Measurements from ENCODE around the gene TNN.

The TNN gene

DNA sequence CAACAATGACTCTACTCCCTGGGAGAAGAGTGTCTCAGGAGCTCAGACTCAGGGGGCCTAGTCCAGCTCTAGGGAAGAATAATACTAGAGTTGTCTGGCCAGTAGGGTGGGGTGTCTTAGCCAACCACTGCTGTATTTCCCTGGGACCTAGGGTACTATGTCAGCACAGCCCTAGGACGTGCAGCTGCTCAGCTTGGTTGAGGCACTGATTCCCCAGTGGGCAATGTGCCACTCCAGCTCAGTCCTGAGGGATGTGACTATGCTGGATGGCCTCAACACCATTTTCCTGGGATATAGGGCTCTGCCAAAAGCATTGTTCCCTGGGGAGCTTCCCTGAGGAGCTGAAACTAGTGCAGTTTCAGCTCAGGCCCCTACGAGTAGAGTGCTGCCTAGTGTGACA lies 47.4 kb downstream of the TNN start:
- DNase-seq, result no peak

- no peak for DNase-seq
Measured at GRCh38 chr1:175116210-175116798, 48.7 kb downstream of the TNN start.

- no peak for DNase-seq
Measured at GRCh38 chr1:175116903-175117302, 49.3 kb downstream of the TNN start.

- DNase-seq, result no peak
Measured at GRCh38 chr1:175118375-175119367, 51.0 kb downstream of the TNN start.

DNA sequence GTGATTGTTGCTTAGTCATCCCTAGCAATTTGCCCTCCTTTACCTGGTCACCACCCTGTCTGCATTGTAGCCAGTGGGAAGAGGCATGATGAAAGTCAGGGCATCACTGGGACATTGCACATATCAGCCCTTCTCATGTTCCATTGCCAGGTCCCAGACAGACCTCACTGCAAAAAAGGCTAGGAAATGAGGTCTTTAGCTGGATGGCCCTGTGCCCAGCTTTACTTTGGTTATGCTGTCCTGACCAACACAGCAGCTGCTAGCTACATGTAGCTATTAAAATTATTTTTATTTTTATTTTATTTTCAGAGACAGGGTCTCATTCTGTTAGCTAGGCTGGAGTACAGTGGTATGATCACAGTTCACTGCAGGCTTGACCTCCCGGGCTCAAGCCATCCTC lies 52.9 kb downstream of the TNN start:
- DNase-seq, result no peak

- no peak for DNase-seq
Measured at GRCh38 chr1:175124861-175125260, 57.2 kb downstream of the TNN start.

DNA sequence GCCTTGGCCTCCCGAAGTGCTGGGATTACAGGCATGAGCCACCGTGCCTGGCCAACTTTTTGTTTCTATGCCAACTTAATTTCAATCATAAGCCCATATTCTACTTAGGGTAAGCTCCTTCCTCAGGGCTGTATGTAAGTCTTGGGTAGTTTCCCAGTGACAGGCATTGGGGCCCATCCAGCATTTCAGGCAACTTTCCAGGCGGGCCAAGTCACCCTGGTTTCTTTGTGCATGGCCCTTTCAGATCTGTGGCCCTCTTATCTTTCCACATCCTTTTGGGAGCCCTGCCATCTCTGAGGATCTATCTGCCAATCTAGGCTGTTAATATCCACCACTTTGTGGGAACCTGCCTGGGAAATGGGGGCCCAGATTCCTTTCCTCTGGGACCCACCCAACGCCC lies 58.7 kb downstream of the TNN start:
- DNase-seq, result no peak

DNA sequence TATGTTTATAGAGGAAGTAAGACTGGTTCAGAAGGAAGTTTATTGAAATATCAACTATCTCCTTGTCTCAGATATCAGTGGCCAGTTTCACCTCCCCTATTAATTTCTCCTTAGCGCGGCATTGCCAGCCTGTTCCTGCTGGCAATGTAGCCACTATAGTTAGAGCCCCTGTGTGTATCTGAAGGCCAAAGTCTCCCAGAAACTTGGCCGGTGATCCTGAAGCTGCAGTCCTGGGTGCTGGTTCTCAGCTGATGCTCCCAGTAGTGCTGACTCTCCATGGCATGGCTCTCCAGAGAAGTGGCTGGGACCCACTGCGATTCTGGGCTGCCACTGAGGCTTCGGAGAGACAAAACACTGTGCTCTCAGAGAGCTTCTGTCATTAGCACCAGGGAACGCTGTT lies 59.9 kb downstream of the TNN start:
- DNase-seq, result no peak

DNA sequence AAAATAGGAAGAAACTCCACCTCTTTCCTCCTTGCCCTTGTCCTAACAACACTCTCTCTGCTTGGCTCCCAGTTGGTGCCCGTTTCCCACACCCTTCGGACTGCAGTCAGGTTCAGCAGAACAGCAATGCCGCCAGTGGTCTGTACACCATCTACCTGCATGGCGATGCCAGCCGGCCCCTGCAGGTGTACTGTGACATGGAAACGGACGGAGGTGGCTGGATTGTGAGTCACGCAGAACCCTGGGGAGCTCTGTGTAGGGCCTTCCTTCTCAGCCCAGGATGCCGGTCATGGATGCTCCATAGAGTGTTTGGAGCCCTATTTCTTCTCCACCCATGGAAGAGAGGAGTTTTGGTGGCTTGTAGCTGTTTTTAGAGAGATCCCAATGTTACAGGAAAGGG lies 60.9 kb downstream of the TNN start:
- no peak for DNase-seq

DNA sequence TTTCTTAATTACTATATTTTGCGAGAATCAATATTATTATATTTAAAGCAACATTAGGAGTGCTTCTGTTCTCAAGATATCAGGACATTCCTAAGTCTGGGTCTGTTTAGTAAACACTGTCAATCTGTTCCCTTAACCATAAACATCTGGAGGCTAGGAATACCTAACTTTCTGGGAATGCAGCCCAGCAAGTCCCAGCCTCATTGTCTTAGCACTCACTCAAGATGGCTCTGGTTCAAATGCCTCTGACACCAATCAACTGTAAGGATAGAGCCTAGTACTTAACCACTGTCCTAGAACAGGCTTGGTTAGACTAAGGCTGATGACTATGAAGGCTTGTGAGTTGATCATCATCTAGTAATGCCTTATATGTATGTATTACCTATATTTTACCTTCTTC lies 61.5 kb downstream of the TNN start:
- DNase-seq, result no peak

GRCh38 chr1:175129644-175129996 lies 62.0 kb downstream of the TNN start:
- DNase-seq, result no peak

DNA sequence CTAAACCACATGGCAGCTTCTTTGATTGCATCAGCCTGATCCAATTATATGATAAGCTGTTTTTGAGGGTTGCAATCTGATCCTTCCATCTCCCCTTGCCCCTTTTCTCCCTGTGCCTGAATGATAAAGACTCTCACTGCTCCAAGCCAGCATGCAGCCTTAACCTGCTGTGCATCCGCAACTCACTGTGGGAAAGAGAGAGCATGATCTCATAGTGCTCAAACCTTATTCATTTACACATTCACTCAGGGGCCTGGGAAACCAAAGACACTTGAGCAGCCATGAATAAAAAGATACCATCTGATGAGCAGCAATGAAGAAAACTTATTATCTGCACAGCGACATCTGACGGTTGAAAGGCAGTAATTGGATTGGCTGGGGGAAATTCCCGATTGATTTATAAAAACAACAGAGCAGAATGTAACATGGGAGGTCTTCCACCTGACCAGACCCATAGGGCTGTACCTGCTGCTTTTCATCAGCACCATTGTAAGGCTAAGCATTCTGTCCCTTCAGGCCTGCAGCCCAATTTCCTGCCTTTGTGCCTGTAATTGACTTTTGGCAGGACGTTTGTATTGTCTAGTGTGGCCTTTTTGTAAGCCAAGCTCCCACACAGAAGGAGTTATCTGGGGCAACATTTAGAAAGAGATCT lies 62.5 kb downstream of the TNN start:
- no peak for DNase-seq

GRCh38 chr1:175130649-175131045 lies 63.0 kb downstream of the TNN start:
- DNase-seq, result no peak

- DNase-seq, result no peak
Measured at GRCh38 chr1:175131095-175131494, 63.5 kb downstream of the TNN start.

- DNase-seq, result no peak
Measured at GRCh38 chr1:175132436-175132835, 64.8 kb downstream of the TNN start.

GRCh38 chr1:175133673-175134435 lies 66.2 kb downstream of the TNN start:
- no peak for DNase-seq

DNA sequence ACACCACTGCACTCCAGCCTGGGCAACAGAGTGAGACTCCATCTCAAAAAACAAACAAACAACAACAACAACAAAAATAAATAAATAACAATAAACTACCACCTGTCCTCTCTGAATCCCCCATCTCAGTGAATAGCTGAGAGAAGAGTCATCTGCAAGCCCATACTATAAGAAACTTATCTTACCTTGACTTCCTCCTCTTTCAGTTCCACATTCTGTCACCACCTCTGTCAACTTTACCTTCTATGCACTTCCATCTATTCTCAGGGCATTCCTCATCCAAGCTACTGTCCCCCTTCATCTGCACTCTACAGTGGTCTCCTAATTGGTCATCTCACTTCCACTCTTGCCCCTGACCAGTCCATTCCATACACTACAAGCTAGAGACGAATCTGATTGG lies 66.9 kb downstream of the TNN start:
- no peak for DNase-seq

GRCh38 chr1:175136246-175136645 lies 68.6 kb downstream of the TNN start:
- no peak for DNase-seq

GRCh38 chr1:175137369-175137768 lies 69.7 kb downstream of the TNN start:
- DNase-seq, result no peak

DNA sequence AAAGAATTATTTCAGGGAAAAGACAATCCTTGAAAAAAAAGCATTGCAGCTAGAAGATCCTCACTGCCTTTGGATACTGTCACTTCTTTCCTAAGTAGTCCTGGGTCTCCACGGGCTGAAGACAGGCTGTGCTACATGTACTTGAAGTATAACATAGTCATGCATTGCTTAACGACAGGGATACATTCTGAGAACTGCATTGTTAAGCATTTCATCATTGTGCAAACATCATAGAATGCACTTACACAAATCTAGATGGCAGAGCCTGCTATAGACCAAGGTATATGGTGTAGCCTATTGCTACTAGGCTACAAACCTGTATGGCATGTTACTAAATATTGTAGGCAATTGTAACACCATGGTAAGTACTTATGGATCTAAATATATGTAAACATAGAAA lies 70.9 kb downstream of the TNN start:
- no peak for DNase-seq

DNA sequence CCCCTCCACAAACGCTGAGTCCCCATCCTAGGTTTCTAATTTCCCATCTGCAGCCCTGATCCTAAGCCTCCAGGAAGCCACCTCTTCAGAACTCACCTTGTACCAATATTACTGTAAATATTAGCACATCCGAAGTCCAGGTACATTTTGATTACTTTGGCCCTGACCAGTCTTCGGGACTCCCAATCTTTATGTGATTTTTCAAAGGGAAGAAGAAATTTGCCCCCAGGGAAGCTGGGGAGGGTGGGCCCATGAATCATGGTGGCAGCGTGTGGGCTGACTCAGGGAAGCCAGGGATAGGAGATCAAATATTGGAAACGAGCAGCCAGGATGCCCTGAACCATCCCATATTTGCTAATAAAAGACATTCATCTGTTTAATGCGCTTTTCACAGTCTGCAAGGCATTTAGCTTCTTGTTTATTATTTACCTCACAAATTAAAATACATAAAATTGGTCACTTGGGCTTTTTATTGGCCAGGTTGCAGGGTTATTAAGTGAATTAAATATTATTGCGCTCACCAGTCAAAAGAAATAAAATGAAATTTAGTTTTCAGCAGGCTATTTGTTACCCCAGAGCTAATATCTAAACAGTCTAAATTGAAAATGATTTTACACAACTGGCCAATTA lies 78.4 kb downstream of the TNN start:
- DNase-seq, result no peak

- peak; percentile 63 for DNase-seq
Measured at GRCh38 chr1:175146529-175147213, 79.0 kb downstream of the TNN start.

Measured in stimulated activated naive CD4-positive, alpha-beta T cell treated with Interleukin-2 at 50 U/mL for 16 hours (primary cell).